Measurements from ENCODE around the gene HSPA1B. TPM values are rescaled to one million over a fixed set of nuclear protein-coding genes. Genes with fewer than 3 reads are reported as not detected.
"Not testable (repeated sequence)": the region's sequence is repeated elsewhere in the genome, so short reads cannot be mapped to it uniquely, and the experiment has no call there.

The HSPA1B gene
- total RNA-seq, 1 experiment from 2014 or later = 265 TPM

DNA sequence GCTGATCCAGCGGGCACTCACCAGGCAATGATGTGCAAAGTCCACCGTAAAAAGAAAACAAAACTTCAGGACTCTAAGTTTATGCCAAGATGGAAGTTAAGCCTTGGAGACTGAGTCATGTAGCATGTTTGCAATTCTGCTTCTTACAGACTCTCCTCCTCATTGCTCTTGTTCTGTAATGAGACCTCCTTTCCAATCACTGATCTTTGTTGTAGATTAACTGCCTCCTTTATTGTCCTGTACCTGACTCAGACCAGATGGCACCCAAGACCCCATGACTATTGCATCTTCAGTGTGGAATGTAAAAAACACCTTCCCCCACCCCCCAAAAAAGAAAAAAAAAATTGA lies 23.9 kb downstream of the HSPA1B start:
- Histone ChIP-seq H3K4me1 (ENCODE audit: insufficient read depth, low read length) (no peaks in the 10 kb centered on the region), H3F3A (ENCODE audit: low read length, unreplicated experiment) (no peaks in the 10 kb centered on the region), H3K79me2 (ENCODE audit: low read length) (no peaks in the 10 kb centered on the region), H3K36me3 (ENCODE audit: low read depth, low read length) (no peaks in the 10 kb centered on the region), H3K27me3 (ENCODE audit: low read length) (no peaks in the 10 kb centered on the region), H3K9ac (ENCODE audit: low read length) (no peak overlapping the region), H3K9me2 (replicated peaks; ENCODE audit: low read length) (no peaks in the 10 kb centered on the region), H3K27ac (ENCODE audit: low read length) (no peak overlapping the region), H3K4me3 (ENCODE audit: low read length) (no peak overlapping the region), H2AFZ (ENCODE audit: low read length) (no peak overlapping the region), H3K9me3 (ENCODE audit: low read length) (no peaks in the 10 kb centered on the region), H4K20me1 (ENCODE audit: low read length) (no peaks in the 10 kb centered on the region), H3K4me2 (ENCODE audit: low read length) (no peak overlapping the region)
- POLR2A ChIA-PET (ENCODE audit: unreplicated experiment) = interaction anchor here (0.5 kb wide), 1 partner anchor 10 kb away, joined by 3 read pairs; no protein-coding TSS in a partner anchor
- no TSS peak for BruUV-seq (replicated peaks)
- ATAC-seq (no peak), DNase-seq (no peak)
- intact Hi-C loops (cut with micrococcal nuclease) = no loop called here
- CTCF ChIA-PET = no interaction called here
- TF ChIP-seq EZH2 (IDR thresholded peaks at IDR 0.05; ENCODE audit: low read length, unreplicated experiment) (no peak), EZH2phosphoT487 (IDR thresholded peaks at IDR 0.05; ENCODE audit: borderline replicate concordance, low read length) (no peak)
- TF ChIP-seq, protein P1, sequence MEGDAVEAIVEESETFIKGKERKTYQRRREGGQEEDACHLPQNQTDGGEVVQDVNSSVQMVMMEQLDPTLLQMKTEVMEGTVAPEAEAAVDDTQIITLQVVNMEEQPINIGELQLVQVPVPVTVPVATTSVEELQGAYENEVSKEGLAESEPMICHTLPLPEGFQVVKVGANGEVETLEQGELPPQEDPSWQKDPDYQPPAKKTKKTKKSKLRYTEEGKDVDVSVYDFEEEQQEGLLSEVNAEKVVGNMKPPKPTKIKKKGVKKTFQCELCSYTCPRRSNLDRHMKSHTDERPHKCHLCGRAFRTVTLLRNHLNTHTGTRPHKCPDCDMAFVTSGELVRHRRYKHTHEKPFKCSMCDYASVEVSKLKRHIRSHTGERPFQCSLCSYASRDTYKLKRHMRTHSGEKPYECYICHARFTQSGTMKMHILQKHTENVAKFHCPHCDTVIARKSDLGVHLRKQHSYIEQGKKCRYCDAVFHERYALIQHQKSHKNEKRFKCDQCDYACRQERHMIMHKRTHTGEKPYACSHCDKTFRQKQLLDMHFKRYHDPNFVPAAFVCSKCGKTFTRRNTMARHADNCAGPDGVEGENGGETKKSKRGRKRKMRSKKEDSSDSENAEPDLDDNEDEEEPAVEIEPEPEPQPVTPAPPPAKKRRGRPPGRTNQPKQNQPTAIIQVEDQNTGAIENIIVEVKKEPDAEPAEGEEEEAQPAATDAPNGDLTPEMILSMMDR (conservative IDR thresholded peaks at IDR 0.05; ENCODE audit: low read depth, low read length) = no peak

DNA sequence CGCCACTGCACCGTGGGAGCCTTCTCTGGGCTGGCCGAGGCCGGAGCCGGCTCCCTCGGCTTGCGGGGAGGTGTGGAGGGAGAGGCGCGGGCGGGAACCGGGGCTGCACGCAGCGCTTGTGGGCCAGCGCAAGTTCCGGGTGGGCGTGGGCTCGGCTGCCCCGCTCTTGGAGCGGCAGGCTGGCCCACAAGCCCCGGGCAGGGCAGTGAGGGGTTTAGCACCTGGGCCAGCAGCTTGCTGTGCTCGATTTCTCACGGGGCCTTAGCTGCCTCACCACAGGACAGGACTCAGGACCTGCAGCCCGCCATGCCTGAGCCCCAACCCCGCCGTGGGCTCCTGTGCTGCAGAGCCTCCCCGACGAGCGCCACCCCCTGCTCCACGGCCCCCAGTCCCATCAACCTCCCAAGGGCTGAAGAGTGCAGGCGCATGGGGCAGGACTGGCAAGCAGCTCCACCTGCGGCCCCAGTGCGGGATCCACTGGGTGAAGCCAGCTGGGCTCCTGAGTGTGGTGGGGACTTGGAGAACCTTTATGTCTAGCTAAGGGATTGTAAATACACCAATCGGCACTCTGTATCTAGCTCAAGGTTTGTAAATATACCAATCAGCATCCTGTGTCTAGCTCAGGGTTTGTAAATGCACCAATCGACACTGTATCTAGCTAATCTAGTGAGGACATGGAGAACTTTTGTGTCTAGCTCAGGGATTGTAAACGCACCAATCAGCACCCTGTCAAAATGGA lies 24.6 kb downstream of the HSPA1B start:
- intact Hi-C loops (cut with micrococcal nuclease); H3K9ac ChIP-seq (ENCODE audit: low read length); H3K4me2 ChIP-seq (ENCODE audit: low read length); H3K27me3 ChIP-seq (ENCODE audit: low read length); H4K20me1 ChIP-seq (ENCODE audit: low read length); H3K36me3 ChIP-seq (ENCODE audit: low read depth, low read length); H3K4me3 ChIP-seq (ENCODE audit: low read length); H3K4me1 ChIP-seq (ENCODE audit: insufficient read depth, low read length); H3K27ac ChIP-seq (ENCODE audit: low read length); DNase-seq; H3K79me2 ChIP-seq (ENCODE audit: low read length); BruUV-seq (replicated peaks); ATAC-seq; H3F3A ChIP-seq (ENCODE audit: low read length, unreplicated experiment); H2AFZ ChIP-seq (ENCODE audit: low read length); H3K9me3 ChIP-seq (ENCODE audit: low read length); H3K9me2 ChIP-seq (replicated peaks; ENCODE audit: low read length): not testable (repeated sequence)
- ChIA-PET POLR2A (ENCODE audit: unreplicated experiment) (interaction anchor here (0.6 to 1.2 kb wide), 2 partner anchors 11 to 37 kb away, joined by 4 to 6 read pairs; partner anchors contain the start of genes HSPA1A, HSPA1L and NEU1), CTCF (interaction anchor here (0.6 to 0.8 kb wide), 2 partner anchors 10 to 1021 kb away, joined by 4 to 7 read pairs; partner anchors contain the start of gene NEU1)

GRCh38 chr6:31857774-31858173 lies 30.2 kb downstream of the HSPA1B start:
- H3K4me2 ChIP-seq (ENCODE audit: low read length); H3K9ac ChIP-seq (ENCODE audit: low read length); CTCF ChIA-PET; BruUV-seq (replicated peaks); H3F3A ChIP-seq (ENCODE audit: low read length, unreplicated experiment); H3K27ac ChIP-seq (ENCODE audit: low read length); H3K79me2 ChIP-seq (ENCODE audit: low read length); ATAC-seq; H3K36me3 ChIP-seq (ENCODE audit: low read depth, low read length); H3K4me3 ChIP-seq (ENCODE audit: low read length); DNase-seq; H3K9me2 ChIP-seq (replicated peaks; ENCODE audit: low read length); POLR2A ChIA-PET (ENCODE audit: unreplicated experiment); H4K20me1 ChIP-seq (ENCODE audit: low read length); H3K4me1 ChIP-seq (ENCODE audit: insufficient read depth, low read length); intact Hi-C loops (cut with micrococcal nuclease); H2AFZ ChIP-seq (ENCODE audit: low read length); H3K9me3 ChIP-seq (ENCODE audit: low read length); H3K27me3 ChIP-seq (ENCODE audit: low read length): not testable (repeated sequence)

All from PC-3 (cell line).